Activated CD8-positive, alpha-beta memory T cell treated with anti-CD3 and anti-CD28 coated beads, Interleukin-2, amount 50 U/mL, for 4 hours (primary cell): ENCODE data around the gene ERCC2.
"Not testable (repeated sequence)": the region's sequence is repeated elsewhere in the genome, so short reads cannot be mapped to it uniquely, and the experiment has no call there.

Experiments
- DNase-seq: peaks from one replicate; pipeline ENCODE4 v3.0.0-alpha.2; 2020

ERCC2 gene

DNA sequence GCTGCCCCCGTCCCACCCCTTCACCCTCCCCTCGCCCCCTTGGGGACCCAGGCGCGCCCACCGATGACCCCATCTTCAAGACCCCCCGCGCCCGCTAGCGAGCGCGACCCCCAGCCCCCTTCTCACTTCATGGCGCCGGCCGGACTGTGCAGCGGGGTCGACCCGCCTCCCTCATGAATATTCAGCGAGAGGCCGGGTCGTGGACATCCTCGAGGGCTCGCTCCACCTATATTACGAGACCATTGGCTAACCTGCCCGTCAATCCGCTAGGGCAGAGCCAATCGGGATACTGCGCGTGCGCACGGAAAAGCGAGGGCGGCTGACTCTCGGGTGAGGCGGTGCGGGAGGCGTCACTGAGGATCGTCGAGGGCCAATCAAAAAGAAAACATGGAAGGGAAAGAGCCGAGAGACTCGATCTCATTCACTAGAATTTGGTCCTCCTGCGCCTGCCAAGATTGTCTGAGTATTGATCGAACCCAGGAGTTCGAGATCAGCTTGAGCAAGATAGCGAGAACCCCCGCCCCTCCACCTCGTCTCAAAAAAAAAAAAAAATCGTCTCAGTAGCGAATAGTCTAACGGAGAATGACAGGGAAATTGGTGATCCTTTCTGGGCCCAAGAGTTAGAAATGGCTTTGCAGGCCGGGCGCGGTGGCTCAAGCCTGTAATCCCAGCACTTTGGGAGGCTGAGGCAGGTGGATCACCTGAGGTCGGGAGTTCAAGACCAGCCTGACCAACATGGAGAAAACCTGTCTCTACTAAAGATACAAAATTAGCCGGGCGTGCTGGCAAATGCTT lies at the start of gene ERCC2:
Gene ERCC2, minus strand, starts transcription at position 164 of the 795 bp plus-strand sequence. Its CDS starts 33 bp downstream, at position 131.
- DNase-seq: peak; percentile 99

DNA sequence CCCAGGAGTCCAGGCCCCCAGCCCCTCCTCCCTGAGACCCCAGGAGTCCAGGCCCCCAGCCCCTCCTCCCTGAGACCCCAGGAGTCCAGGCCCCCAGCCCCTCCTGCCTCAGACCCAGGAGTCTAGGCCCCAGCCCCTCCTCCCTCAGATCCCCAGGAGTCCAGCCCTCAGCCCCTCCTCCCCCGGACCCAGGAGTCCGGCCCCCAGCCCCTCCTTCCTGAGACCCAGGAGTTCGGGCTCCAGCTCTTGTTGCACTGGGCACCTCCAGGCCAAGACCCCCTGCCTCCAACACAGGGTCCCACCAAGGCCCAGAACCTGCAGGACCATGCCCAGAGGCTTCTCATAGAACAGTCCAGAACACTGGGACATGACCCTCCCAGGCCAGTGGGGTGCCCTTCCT lies 49.5 kb upstream of the ERCC2 start:
- DNase-seq: no peak

DNA sequence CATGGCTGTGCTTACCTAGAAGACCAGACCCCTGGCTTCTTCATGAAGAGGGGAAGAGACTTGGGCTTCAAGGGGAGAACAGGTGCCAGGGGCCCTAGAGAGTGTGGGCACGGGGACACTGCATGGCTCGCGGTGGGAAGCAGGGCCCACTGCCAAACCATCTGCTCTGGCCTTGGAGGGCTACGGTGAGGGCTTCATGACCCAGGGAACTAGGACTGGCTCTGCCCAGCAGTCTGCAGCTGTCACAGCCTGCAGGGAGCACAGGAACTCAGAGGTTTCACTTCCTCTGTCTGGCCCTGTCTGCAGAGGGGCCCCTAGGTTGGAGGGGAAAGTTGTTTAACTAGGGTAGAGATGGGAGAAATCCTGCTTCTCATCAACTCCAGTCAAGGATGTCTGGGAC lies 49.0 kb upstream of the ERCC2 start:
- no peak for DNase-seq

DNA sequence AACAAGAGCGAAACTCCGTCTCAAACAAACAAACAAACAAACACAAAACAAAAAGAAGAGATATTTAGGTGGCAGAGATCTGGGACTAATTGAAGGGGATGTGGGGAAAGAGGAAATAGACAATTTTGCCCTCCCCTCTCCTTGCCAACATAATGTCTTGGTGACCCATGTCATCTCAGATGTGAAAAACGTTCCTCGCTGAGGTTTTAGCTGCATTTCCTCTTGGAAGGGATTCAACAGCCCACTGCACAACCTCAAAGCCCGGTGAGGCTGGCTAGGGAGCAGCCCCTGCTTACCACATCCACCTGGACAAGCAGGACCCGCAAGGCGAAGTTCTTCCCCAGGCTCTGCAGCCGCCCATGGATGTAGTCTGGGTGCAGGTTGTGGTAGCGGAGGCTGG lies 48.4 kb upstream of the ERCC2 start:
- no peak for DNase-seq

DNA sequence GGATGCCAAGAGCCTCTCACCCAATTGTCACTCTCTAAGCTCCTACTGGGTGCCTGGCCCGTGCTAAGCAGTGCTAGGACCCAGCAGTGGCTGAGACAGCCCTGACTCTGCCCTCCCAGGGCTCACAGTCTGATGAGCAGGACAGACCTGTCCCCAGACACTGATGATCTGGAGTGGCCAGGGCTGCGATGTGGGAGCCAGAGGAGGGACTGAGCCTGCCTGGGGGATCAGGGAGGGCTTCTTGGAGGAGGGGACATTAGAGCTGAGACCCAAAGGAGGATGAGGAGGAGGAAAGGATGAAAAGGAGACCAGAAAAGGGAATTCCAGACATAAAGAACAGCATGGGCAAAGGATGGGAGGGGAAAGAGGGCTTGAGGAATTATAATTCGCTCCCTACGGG lies 46.8 kb upstream of the ERCC2 start:
- no peak for DNase-seq

DNA sequence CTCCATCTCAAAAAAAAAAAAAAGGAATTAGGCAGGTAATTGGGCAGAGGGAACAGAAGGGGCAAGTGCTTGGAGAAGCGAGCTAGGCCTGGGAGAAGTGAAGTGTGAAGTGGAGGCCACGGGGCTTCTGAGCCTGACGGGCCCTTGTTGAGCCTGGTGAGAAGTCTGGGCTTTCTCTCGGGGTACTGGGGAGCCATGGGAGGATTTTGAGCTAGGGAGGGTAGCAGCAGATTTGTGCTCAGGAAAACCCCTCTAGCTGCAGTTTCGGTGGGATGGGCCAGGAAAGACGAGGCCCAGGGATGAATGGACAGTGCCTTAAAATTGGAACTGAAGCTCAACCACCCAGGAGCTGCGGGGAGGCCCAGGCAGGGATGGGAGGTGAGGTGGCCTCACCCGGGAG lies 44.1 kb upstream of the ERCC2 start:
- no peak for DNase-seq

DNA sequence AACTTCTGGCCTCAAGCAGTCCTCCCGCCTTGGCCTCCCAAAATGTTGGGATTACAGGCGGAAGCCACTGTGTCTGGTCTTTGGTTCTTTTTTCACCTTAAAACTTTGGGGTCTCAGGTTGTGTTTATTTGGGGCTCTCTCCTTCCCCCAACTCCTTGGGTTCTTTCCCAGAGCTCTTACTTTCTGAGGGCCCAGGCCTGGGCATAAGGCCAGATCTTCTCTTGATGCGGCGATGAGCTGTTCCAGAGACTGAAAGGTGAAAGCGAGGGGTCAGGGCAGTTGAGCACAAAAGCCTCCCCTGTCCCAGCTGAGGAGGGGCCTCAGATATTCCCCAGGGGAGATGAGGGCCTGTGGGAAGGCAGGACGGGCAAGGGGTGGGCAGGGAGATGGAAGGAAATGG lies 43.1 kb upstream of the ERCC2 start:
- DNase-seq: no peak

DNA sequence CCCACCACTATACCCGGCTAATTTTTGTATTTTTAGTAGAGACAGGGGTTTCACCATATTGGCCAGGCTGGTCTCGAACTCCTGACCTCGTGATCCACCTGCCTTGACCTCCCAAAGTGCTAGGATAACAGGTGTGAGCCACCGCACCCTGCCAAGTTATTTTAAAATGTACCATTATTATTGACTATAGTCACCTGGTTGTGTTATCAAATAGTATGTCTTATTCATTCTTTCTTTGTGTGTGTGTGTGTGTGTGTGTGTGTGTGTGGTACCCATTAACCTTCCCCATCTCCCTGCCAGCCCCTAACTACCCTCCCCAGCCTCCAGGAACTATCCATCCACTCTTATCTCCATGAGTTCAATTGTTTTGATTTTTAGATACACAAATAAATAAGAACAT lies 40.0 kb upstream of the ERCC2 start:
- not testable (repeated sequence) for DNase-seq

DNA sequence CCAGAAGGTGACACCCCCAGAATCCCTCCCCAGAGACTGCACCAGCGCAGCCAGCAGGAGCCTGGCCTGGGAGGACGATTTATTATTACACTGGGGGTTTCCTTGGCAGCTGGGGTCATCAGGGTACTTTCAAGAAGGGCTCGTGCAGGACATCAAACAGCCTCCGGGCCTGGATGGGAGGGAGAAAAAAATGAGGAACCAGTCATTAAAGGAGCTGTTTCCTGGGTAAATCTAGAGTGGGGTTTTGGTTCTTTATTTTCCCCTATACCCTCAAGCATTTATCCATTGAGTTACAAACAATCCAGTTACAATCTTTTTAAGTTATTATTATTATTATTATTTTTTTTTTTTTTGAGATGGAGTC lies 39.2 kb upstream of the ERCC2 start:
- DNase-seq: no peak

DNA sequence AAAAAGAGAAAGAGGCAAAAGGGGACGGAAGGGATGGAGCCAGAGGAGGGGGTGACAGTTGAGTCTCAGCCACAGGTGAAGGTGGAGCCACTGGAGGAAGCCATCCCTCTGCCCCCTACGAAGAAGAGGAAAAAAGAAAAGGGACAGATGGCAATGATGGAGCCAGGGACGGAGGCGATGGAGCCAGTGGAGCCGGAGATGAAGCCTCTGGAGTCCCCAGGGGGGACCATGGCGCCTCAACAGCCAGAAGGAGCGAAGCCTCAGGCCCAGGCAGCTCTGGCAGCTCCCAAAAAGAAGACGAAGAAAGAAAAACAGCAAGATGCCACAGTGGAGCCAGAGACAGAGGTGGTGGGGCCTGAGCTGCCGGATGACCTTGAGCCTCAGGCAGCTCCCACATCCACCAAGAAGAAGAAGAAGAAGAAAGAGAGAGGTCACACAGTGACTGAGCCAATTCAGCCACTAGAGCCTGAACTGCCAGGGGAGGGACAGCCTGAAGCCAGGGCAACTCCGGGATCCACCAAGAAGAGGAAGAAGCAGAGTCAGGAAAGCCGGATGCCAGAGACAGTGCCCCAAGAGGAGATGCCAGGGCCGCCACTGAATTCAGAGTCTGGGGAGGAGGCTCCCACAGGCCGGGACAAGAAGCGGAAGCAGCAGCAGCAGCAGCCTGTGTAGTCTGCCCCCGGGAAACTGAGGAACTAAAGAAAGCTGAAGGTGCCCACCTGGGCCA lies 38.6 kb upstream of the ERCC2 start:
- no peak for DNase-seq

DNA sequence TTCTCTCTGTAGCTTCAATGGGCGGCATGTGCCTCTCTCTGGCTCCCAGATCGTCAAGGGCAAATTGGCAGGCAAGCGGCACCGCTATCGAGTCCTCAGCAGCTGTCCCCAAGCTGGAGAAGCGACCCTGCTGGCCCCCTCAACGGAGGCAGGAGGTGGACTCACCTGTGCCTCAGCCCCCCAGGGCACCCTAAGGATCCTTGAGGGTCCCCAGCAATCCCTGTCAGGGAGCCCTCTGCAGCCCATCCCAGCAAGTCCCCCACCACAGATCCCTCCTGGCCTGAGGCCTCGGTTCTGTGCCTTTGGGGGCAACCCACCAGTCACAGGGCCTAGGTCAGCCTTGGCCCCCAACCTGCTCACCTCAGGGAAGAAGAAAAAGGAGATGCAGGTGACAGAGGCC lies 37.7 kb upstream of the ERCC2 start:
- no peak for DNase-seq

DNA sequence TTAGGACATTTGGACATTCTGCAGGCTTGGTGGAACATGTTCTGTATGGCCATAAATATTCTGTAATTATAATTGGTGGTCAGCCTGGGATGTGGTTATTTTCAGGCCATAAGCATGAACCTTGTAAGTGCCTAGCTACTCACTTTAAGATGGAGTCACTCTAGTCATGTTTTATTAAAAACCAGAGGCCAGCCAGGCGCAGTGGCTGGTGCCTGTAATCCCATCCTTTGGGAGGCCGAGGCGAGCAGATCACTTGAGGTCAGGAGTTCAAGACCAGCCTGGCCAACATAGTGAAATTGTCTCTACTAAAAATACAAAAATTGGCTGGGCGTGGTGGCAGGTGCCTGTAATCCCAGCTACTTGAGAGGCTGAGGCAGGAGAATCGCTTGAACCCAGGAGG lies 37.2 kb upstream of the ERCC2 start:
- DNase-seq: not testable (repeated sequence)

DNA sequence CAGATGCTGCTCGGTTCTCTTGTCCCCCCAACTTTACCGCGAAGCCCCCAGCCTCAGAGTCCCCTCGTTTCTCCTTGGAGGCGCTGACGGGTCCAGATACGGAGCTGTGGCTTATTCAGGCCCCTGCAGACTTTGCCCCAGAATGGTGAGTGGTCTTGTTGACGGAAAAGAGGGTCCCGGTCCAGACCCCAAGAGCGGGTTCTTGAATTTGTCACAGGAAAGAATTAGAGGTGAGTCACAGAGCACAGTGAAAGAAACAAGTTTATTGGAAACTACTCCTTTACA lies 36.7 kb upstream of the ERCC2 start:
- DNase-seq: no peak

DNA sequence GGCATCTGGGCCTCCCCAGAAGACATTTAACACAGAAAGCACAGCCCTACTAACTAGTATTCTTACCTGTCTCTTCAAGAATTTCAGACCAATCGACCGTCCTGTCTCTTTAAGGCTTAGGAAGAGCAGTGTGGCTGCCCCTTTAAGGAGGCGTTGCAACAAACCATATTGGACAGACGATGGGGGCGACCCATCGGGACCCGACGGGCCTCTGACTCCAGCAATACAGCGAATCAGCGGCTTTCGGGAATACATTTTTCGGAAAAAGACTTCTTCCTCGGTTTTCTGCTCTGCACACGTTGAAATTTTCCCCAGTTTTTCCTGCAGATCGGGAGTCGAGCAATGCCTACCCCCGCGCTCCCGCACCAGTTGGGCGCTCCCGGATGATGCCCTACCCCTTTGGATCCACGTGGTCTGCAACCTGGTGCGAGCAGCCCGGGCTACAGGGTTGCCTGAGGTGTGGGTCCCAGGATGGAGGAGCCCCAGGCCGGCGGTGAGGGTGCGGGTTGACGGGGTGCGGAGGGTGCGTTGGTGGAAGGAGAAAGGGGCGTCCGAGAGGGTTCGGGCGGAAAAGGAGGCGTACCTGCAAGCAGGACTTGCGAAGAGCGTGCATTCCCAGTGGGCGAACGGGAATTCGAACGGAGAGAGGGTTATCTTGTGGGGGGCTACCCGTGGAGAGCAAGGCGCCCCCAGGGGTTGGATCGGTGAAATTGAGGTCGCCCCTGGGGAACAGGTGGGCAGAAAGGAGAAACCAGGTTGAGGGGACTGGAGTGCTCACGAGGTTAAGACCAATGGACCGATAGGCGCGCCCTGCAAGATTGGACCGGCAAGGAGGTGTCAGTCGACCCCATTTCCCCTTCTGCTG lies 36.1 kb upstream of the ERCC2 start, which contains the start of gene POLR1G:
Gene POLR1G, plus strand, starts transcription at position 419 of the 865 bp plus-strand sequence. Its CDS starts 53 bp downstream, at position 472.
- peak; percentile 77 for DNase-seq

DNA sequence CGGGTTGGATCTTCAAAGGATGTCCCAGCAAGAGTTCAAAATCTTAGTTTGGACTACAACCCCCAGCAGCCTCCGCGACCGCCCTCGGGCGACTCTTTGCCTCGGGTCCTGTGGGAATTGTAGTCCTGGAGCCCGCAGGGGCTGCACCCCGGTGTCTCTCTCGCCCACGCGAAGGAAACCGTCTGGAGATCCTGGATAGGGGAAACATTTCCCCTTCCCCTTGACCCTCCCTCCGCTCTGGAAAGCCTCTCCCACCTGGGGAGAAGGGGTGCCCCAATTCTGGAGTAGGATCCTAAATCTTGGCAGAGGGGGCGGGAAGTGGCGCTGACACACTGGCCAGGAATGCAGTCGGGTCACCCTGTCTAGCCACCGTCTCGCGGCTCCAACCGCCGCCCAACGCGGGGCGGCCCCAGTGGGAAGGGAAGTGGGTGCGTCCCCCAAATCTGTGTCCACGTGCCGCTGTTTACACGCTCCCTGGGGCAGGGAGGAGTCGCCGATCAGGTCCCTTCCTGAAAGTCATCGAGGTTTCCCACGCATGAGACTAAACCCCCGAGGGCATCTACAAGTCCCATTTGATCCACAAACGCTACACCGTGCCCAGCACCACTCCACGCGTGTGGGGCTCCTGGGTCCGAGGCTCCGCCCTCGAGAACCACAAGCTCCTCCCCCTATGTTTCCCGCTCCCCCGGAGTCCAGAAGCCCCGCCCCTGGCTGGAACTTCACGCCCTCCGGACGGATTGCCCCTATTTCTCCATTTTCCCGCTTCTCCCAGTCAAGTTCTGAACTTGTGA lies 35.3 kb upstream of the ERCC2 start:
- peak; percentile 83 for DNase-seq

DNA sequence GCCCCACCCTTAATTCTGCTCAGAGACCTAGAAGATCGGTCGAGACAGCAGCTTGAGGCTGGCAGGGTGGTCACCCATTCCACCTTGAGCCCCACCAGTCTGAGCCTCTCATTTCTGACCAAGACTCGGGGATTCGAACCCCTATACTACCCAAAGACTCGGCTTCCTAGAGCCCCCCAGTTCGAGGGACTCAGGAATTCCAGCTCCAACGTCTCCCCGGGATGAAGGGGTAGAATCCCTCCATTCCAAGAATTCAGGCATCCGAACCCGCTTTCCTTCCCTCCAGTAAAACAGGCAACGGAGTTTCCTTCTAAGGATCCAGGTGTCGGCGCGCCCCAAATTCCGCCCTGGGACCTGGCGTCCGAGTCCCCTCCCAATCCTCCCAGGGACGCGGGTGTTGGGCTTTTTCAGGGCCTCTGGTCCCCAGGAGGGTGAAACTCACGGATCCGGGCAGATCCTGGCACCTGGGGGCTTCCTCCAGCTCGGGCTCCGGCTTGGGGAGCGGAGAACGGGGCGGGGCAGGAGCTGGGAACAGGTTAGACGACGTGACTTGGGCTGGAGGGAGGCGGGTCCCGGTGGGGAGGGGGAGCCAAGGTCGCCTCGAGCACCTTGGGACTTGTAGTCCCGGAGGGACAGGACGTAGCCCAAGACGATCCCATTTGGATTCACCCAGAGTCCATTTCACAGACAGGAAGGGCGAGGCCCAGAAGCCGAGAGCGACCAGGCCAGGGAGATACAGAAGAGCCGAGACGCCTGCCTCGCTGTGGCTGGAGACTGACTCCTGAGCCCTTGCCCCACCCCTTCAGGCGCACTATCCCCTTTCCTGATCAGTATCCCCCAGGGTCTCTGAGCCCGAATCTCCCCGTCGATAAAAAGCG lies 34.4 kb upstream of the ERCC2 start, which contains the start of gene PPP1R13L:
Gene PPP1R13L, minus strand, starts transcription at position 513 of the 878 bp plus-strand sequence. CDS start 6,751 bp downstream, outside the sequence.
- peak; percentile 49 for DNase-seq

DNA sequence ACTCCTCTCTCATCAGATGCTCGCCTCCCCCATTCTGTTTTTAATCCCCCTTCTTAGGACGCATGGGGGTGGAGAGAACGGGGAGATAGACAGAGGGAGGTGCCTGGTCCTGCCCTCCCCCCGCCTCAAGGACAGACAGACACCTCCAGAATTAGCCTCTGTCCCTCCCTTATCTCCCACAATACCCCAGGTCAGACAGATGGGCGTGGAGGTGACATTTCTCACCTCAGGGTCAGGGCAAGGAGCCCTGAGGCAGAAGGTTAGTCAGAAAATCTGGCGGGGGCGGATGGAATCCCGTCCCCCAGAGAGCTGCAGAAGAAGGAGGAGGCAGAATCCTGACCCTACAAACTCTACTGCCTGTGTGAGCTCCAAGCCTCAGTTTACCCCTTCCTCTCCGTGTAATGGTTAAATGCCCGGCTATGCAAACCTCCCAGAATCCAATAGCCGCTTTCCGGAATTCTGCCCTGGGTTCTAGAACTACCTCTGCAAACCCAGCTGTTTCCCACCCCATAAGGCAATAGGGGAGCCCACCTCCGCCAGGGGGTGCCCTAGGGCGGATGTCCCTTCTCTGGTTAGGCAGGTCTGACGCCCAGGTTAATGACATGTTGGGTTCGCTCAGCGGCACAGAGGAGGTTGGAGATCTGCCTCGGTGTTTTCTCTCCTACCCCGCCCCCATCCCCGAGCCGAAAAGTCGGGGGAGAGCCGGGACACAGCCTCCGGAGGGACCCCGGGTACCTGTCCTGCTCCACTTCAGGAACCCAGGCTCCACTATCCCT lies 33.6 kb upstream of the ERCC2 start:
- peak; percentile 67 for DNase-seq

DNA sequence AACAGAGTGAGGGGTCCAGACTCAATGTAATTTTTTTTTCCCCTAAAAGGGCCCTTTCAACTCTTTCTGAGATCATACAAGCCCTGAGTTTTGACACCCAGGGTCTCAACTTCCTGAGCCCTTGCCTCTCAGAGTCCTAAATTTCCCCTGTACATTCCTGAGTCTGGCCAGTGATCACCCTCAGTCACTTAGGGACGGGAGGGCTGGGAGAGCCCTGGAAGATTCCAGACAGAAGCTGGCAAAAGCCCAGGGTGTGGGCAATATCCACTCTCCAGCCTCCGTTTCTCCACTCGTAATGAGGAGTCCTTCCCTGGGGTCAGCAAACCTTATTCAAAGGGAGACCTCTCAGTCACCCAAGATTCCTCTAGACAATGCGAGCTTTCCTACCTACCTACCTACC lies 32.9 kb upstream of the ERCC2 start:
- no peak for DNase-seq

DNA sequence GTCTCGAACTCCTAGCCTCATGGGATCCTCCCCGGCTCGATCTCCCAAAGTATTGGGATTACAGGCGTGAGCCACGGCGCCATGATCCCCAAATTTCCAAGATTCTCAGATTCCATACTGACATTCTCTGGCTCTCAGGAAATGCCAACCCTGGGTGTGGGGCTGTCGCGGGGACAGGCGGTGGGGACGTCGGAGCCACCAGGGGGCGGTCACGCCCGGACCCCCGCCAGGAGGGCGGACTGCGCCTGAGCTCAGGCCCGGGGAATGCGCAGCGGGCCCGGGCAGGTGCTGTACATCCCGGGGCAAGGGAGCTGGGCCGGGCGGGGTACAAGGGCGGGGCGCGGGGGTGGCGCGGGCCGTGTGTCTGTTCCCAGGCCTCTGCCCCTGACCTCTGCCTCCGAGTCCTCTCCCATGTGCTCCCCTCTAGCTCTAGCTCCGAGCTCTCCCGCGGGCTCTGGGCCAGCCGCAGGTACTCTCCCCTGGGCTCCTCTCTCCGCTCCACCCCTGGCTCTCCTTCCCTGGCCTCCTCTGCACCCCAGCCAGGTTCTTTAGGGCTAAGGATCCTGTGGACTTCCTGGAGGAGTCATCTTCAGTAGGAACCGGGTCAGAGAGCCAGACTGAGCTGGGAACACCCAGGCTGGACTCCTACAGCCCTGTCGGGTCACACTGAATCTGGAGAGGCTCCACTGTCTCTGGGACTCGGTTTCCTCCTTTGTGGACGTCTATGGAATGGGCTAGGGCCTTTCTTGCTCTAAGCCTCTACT lies 32.1 kb upstream of the ERCC2 start:
- peak; percentile 39 for DNase-seq

DNA sequence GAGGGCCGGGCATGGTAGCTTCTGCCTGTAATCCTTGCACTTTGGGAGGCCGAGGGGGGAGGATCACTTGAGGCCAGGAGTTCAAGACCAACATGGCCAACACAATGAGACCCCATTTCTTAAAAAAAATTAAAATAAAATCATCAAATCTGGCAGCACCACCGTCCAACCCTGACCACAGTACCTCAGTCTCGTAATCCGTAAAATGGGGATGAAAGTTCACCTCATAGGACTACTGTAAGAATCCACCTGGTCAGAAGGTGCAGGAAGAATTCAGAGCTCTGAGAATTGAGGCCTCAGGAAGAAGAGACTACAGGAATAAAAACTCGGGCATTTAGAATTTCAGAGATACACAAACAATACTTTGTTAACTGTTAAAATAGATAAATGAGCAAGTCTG lies 31.4 kb upstream of the ERCC2 start:
- DNase-seq: no peak
